Psoas muscle (tissue), 8 donors: ENCODE results near the gene AQP6. TPM values are rescaled to one million over a fixed set of nuclear protein-coding genes. Genes with fewer than 3 reads are reported as not detected.

ENCODE experiments used
- ATAC-seq, 4 donors: fragments of 200-7000 bp; cut with Tn5 transposase; one replicate each; pipeline ENCODE4 v1.9.1; 2020; ENCODE audit warnings: moderate library complexity in 3 of 4, mild to moderate bottlenecking in 2 of 4
- DNase-seq, 2 donors: peaks; one replicate each; pipeline ENCODE4 v3.0.0-alpha.2; 2020
- H3K27ac ChIP-seq: fragments of 200-600 bp; one replicate; pipeline ENCODE4 v1.8.0; 2022
- H3K27me3 ChIP-seq, 3 donors: fragments of 200-600 bp in 1 of 3; one replicate each; pipeline versions ENCODE4 v1.6.1 to v1.8.0; 2013 to 2022; ENCODE audit warnings: low read length in 2 of 3, mild to moderate bottlenecking in 2 of 3, moderate library complexity in 1 of 3; ENCODE audit not compliant: insufficient read depth in 3 of 3
- H3K36me3 ChIP-seq, 2 donors: fragments of 200-600 bp in 1 of 2; one replicate each; pipeline versions ENCODE4 v1.6.1 to v1.8.0; 2013 to 2022; ENCODE audit warnings: low read depth in 1 of 2, mild to moderate bottlenecking in 1 of 2, moderate library complexity in 1 of 2; ENCODE audit not compliant: insufficient read depth in 1 of 2
- H3K4me1 ChIP-seq: fragments of 200-600 bp; one replicate; pipeline ENCODE4 v1.8.0; 2022
- H3K4me3 ChIP-seq: fragments of 200-600 bp; one replicate; pipeline ENCODE4 v1.8.0; 2022; ENCODE audit warnings: mild to moderate bottlenecking
- H3K9me3 ChIP-seq: fragments of 200-600 bp; one replicate; pipeline ENCODE4 v1.8.0; 2022
- WGBS, 3 donors: extraction: QIAGEN DNeasy Blood & Tissue Kit; methylation state at CpG; one replicate each; pipeline versions ENCODE4 v1.1.6 to v1.1.7; 2013; 5-methylcytosine and 5-hydroxymethylcytosine counted together
- intact Hi-C, 2 donors: fragments of 100-400 bp; cut with DNase I; formaldehyde crosslinking; loops; one replicate each; pipeline versions ENCODE4 v1.11.0 to v1.14.2; 2022
- polyA plus RNA-seq, 3 donors: library from polyadenylated mRNA; stranded (reverse); fragments of 200-250 nt; gene quantifications; one replicate each; pipeline ENCODE4 v1.2.3, GENCODE V29; 2013
- total RNA-seq, 4 donors: library from RNA; stranded (reverse); fragmentation: NEBNext Ultra II Directional in 2 of 4; extraction: Animal tissue kit (Norgen Biotek cat#: 25700) in 2 of 4; gene quantifications; one replicate each; pipeline versions ENCODE4 v1.2.1 to v1.2.4, GENCODE V29; 2021 to 2023
- TF ChIP-seq, protein P1 (sequence below): fragments of 200-600 bp; IDR thresholded peaks from one replicate; pipeline ENCODE4 v1.8.0; 2022; ENCODE audit warnings: antibody characterized with exemption
- donor health status: healthy with polysubstance abuse.
- donor health status: DM: no; HTN: no; CAD: no; lungs with moderate emphysema.
- donor health status: Bipolar disorder and iron deficiency.
- donor health status: healthy.
- donor health status: DM: yes; HTN: yes; CAD: no.
- donor health status: DM: no; HTN: no; CAD: no.
- donor health status: DM: no; HTN: no; CAD: no.
- donor health status: DM: yes; HTN: yes; CAD: no.

AQP6 gene
- total and polyA plus RNA-seq, 7 donors, result 0.04 TPM; not detected in 6

DNA sequence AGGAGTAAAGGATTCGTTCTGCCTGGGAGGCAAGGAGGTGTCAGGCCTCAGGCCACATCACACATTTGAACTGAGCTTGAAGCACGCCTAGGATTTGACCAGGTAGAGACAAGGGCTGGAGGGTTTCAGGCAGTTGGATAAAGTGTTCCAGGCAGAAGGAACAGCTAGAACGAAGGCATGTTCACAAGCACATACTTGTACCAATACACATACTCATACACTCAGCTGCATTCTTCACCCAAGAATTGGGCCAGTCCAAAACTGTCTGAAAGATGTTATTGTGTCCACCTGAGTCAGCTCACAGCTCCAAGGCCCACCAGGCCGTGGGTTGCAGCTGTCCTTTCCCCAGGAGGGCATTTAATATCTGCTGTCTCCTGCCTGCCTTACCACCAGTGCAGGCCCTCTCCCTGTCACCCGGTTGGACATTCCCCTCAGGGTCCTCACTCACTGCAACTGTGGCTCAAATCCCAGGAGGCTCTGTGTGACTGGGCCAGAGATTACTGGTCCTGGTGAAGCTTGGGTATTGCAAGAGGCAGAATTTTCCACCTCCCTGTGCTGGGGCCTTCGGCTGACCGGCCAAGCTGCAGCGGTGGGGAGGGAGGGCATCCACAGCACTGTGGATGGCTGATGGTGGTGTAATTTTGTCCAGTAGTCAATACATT, 35.0 kb upstream of the AQP6 start:
- DNase-seq (no peak), ATAC-seq (no peak)
- Histone ChIP-seq H3K4me3 (no peak overlapping the region), H3K27ac (no peak overlapping the region), H3K9me3 (no peaks in the 10 kb centered on the region), H3K4me1 (no peaks in the 10 kb centered on the region), H3K36me3 (no peaks in the 10 kb centered on the region), H3K27me3 (no peaks in the 10 kb centered on the region)
- intact Hi-C loops, result no loop called here
- WGBS, 3 donors, result 77 to 93% (median 80%) methylated on average over 7 to 8 of the region's 8 CpGs
- TF ChIP-seq, protein P1, sequence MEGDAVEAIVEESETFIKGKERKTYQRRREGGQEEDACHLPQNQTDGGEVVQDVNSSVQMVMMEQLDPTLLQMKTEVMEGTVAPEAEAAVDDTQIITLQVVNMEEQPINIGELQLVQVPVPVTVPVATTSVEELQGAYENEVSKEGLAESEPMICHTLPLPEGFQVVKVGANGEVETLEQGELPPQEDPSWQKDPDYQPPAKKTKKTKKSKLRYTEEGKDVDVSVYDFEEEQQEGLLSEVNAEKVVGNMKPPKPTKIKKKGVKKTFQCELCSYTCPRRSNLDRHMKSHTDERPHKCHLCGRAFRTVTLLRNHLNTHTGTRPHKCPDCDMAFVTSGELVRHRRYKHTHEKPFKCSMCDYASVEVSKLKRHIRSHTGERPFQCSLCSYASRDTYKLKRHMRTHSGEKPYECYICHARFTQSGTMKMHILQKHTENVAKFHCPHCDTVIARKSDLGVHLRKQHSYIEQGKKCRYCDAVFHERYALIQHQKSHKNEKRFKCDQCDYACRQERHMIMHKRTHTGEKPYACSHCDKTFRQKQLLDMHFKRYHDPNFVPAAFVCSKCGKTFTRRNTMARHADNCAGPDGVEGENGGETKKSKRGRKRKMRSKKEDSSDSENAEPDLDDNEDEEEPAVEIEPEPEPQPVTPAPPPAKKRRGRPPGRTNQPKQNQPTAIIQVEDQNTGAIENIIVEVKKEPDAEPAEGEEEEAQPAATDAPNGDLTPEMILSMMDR, result no peak

- Histone ChIP-seq H3K4me3 (no peak overlapping the region), H3K9me3 (no peaks in the 10 kb centered on the region), H3K27ac (no peak overlapping the region), H3K4me1 (no peaks in the 10 kb centered on the region), H3K36me3 (no peaks in the 10 kb centered on the region), H3K27me3 (no peaks in the 10 kb centered on the region)
- DNase-seq, result no peak
- TF ChIP-seq, protein P1, result no peak
- intact Hi-C loops, result no loop called here
- no peak for ATAC-seq
Observed at GRCh38 chr12:49939307-49939706, 33.4 kb upstream of the AQP6 start.

DNA sequence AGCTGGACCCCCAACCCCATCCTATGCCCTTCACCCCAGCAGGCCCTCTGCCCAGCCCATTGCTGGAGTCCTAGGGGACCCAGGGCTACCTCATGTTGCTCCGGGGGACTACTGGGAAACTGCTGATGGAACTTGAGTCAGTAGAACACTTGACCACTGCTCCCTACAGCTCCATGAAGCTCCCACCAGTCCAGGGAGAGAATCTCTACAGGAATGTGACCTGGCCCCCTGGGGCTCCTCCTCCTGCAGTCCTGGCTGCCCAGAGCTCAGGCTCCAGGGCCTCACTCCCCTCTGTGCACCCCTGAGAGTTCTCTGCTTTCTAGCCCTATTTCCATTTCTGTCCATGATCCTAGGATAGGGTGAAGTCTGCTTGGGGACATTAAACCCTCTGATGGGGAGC, 33.0 kb upstream of the AQP6 start:
- Histone ChIP-seq H3K36me3 (no peaks in the 10 kb centered on the region), H3K9me3 (no peaks in the 10 kb centered on the region), H3K27ac (no peak overlapping the region), H3K4me3 (no peak overlapping the region), H3K4me1 (no peaks in the 10 kb centered on the region), H3K27me3 (no peaks in the 10 kb centered on the region)
- 94 to 100% (median 100%) methylated on average over 1 of the region's 1 CpG for WGBS, 3 donors
- intact Hi-C loops, result no loop called here
- no peak for DNase-seq
- no peak for ATAC-seq
- TF ChIP-seq, protein P1, result no peak

DNA sequence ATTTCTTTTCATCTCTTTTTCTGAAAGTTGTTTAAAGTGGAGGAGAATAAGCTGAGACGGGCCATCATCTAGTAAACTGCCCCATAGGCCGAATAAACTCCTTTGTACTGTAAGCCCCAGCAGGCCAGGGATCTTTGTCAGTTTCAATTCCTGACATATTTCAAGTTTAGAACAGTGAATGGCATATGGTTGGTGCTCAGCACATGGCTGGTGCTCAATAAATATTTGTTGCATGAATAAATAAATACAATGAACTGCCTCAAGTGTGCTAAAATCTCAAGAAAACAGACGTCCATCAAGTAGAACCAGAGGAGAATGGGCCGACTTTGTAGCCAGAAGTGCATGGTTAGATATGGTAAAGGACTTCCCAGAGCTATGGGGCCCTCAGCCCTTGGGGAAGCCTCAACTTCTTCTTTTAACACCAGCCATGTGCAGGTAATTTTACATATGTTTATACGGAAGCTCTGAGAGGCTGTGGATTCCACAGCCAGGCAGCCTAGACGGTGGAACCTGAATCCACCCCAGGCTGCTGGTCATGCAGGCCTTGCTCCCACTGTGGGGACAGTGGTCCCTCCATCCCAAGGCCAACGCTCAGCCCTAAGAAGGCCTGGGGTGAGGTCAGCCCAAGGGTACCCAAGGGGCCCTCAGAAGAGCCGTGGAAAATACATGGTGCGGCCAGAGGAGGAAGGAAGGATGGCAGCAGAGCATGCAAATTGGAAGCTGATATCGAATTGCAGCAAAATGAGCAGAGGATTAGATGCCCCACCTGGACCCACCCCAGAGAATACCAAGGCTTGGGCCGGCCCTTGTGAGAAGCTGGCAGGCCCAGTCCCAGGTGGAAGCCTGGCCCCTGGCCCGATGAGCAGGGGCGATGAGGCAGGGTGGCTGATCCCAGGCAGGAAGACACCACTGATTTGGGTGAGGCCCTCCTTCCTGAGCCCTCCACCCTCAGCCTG, 30.9 kb upstream of the AQP6 start:
- TF ChIP-seq, protein P1, result no peak
- Histone ChIP-seq H3K4me3 (no peak overlapping the region), H3K27ac (no peak overlapping the region), H3K4me1 (no peaks in the 10 kb centered on the region), H3K9me3 (no peaks in the 10 kb centered on the region), H3K27me3 (no peaks in the 10 kb centered on the region), H3K36me3 (no peaks in the 10 kb centered on the region)
- ATAC-seq (no peak), DNase-seq (no peak)
- intact Hi-C loops, result no loop called here
- 73 to 79% (median 73%) methylated on average over 13 of the region's 13 CpGs for WGBS, 3 donors
